Stimulated activated CD8-positive, alpha-beta memory T cell treated with anti-CD3 and anti-CD28 coated beads, Interleukin-15, amount 100 ng/mL, for 4 hours (primary cell): ENCODE measurements around the gene NOC2L.

Experiments
- DNase-seq, 2 donors: peaks; one replicate each; pipeline ENCODE4 v3.0.0-alpha.2; 2020; ENCODE audit warnings: low read depth in 2 of 2

Gene NOC2L

DNA sequence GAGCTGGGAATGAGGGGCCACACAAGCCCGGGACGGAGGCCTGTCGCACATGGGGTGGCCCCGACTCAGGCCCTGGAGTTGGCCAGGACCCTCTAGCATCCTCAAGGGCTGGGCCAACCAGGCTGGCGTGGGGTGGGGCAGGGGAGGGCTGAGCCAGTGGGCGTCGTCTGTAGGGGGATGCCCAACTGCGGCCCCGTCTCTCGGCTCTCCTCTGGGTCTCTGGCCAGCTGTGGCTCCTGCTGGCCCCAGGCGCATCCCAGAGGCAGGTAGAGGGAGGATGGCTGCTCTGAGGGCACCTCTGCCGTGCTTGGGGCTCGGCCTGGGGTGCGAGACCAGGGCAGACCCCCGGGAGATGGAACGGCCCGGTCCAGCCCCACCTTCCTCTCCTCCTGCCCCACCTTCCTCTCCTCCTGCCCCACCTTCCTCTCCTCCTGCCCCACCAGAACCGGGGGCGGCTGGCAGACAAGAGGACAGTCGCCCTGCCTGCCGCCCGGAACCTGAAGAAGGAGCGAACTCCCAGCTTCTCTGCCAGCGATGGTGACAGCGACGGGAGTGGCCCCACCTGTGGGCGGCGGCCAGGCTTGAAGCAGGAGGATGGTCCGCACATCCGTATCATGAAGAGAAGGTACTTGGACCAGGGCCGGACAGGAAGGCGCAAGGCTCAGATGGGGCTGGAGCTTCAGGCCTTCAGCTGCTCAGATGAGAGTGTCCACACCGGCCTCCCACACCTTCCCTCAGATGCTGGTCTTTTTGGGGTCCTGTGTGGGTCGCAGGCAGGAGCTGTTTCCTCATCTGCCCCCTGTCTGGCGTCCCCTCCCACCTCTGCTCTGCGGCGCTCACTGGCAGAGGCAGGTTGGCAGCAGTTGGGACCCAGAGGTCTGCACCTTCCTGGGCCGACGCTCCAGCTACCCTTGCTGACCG is 29.1 kb downstream of the NOC2L start:
- DNase-seq: no peak

DNA sequence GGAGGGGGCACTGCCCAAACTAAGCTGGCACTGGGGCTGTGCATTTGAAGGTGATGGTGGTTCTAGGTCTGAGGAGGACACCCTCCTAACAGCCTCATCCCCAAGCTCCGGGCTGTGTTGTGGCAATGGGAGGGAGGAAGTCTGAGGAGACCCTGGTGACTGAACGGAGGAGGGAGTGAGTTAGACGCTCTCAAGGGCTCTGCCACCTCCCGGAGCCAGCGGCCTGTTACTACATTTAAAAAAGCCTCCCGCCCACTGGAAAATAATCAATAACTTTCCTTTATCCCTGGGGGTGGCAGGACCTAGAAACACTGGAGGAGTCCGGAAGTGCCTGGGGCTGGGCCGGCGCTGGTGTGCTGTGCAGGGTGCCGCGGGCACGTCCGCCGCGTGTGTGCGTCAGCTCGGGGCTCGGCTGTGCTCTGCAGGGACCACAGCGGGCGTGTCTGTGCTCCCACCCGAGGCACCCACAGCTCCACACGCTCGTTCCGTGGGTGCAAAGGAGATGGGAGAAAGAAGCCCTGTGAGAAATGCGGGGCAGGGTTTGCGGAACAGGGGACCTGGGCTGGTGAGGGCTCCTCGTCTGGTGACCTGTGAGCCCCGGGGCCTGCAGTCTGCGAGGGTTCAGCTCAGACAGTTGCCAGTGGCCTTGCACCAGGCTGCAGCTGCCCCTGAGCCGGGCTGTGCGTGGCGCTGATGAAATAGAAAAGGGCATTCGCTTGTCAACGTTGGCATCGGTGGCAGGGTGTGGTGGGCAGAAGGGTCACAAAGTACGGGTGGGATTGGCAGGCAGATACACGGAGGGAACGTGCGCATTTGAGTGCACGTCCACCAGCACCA is 30.0 kb downstream of the NOC2L start:
- no peak for DNase-seq

DNA sequence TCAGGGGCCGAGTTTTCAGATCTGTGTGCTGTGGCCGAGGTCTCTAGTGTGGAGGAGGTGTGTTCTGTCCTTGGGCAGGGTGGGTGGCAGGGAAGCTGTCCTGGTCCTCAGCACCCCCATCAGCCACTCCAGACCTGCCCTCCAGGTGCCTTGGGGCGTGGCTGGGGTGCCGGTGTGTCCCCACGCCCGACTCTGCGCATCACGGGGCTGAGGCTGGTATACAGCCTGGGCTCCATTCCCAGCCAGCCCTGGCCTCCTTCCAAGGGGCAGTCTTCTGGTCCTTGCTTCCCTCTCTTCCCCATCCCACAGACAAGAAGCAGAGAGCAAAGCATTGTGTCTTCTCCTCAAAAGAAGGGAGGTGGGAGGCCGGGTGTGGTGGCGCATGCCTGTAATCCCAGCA is 31.3 kb downstream of the NOC2L start:
- no peak for DNase-seq

DNA sequence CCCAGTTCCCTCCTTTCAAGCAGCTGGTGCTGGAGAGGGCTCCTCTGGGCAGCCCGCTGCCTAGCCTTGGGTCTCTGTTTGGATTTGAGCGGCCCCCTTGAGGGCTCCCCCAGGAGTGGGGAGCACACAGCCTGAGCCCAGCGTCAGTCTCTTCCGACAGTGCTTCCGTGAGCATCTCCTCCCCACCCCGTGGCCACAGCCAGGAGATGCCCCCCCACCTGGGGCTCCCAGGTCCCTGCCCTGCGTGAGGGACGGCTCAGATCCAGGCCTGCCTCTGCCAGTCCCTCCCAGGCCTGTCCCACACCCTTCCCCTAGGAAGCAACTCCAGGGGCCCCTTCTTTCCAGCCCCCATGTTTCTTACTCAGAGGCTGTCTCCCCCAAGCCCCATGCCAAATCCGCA is 31.8 kb downstream of the NOC2L start:
- DNase-seq: no peak

DNA sequence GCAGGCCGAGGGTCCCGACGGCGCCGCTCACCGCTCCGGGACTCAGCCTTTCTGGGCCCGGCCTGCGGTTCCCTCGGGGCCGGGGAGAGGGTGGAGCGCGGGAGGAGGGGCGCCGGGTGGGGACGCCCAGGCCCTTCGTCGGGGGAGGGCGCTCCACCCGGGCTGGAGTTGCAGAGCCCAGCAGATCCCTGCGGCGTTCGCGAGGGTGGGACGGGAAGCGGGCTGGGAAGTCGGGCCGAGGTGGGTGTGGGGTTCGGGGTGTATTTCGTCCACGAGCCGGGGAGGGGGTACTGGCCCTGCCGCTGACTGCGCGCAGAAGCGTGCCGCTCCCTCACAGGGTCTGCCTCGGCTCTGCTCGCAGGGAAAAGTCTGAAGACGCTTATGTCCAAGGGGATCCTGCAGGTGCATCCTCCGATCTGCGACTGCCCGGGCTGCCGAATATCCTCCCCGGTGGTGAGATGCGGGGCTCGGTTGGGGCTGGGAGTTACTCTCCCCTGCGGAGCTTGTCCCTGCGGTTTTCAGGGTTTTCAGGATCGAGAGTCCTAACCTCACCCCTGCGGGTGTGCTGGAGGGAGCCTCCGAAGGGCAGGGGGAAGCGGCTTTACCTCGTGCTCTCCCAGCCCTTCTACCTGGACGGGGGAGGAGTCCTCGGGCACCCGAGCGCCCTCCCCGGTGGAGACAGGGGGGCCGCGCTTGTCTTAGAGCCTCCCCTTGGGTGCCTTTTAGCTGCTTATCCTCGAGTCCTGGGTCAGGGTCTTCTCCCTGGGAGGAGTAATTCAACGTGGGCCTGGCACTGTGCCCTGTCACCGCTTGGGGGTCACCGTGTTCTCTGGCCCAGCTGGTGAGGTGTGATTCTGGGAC is 33.3 kb downstream of the NOC2L start:
- DNase-seq: no peak

DNA sequence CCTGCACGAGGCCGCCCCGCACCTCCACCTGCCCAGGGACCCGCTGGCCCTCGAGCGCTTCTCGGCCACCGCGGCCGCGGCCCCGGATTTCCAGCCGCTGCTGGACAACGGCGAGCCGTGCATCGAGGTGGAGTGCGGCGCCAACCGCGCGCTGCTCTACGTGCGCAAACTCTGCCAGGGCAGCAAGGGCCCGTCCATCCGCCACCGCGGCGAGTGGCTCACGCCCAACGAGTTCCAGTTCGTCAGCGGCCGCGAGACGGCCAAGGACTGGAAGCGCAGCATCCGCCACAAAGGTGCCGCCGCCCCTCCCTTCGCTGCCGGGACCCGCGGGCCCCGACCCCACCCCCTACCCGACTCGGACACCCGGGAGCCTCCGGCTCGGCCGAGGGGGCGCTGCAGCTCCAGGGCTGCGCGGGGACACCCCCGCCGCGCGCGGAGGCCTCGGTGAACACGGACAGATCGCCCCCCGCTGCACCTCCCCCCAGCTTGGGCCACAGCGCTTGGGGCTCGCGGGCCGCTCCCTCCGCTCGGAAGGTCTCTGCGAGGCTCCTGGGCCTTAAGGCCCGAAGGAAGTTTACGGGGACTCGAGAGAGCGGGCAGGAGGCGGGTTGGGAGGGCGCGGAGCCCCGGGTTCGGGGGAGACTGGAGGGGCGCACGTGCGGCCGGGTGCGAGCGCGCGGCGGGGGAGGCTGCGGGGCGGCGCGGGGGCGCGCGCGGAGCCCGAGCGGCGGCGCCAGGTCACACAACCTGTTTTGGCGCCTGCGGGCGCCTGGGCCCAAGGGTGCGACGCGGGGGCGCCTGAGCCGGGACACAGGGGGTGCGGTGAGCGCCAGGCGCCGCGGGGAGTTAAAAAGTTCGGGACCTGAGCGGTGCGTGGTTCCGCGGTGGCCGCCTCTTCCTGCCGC is 34.1 kb downstream of the NOC2L start:
- no peak for DNase-seq

DNA sequence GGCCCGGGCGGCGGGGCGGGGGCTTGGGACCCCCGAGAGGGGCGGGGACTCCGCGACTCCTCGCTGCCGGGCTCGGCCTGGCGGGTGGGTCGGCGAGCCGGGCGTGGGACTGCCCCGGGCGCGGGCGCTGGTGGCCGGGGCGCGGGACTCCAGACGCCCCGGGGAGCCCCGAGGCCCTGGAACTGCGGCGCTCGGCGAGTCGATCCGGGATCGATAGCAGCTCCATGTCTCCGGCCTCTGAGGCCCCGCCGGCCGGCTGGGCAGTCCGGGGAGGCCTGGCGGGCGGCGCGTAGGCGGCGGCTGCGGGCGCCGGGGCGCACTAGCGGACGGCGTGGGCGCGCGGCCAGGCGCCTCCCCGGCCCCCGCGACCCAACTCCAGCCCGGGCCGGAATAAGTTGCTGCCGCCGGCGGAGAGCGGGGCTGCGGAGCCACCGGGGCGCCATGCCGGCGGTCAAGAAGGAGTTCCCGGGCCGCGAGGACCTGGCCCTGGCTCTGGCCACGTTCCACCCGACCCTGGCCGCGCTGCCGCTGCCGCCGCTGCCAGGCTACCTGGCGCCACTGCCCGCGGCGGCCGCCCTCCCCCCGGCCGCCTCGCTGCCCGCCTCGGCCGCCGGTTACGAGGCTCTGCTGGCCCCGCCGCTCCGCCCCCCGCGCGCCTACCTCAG is 34.9 kb downstream of the NOC2L start:
- DNase-seq: no peak

DNA sequence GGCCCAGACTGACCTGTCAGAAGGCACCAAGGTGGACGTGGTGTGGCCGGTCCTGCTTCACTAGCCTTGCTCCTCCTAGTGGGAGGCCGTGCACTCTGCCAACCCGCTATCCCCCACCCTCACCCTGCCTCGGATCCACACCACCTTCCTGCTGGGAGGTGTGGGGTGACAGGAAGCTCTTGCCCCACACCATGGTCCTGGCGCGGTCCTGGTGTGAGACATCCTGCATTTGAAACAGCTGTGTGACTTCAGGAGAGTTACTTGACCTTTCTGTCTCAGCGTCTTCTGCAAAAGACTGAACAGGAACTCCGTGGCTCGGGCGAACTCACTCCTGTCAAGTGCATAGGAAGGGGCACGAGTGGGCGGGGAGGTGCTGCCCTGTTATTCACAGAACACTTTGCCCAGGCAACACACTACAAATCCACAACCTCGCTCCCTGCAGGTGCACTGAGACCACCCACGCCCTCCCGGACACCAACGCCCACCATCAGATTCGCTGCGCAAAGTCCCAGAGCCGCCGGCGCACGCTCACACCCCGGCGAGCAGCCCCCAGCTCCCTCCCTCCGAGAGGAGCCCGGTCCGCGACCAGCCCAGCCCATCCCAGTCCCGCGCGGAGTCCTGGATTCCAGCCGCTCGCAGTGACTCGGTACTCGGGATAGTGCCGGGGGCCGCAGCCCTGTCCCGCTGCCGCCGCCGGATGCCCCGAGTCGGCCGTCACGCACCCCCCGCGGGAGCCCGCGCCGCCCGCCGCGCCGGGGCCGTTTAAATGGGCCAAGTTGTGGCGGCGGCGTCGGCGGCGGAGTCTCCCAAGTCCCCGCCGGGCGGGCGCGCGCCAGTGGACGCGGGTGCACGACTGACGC is 35.7 kb downstream of the NOC2L start, which contains the start of gene SAMD11:
SAMD11 (plus strand) TSS at position 793 of the 860 bp plus-strand sequence. CDS start 509 bp downstream, outside the sequence.
- DNase-seq: peak; percentile 21 to 29

DNA sequence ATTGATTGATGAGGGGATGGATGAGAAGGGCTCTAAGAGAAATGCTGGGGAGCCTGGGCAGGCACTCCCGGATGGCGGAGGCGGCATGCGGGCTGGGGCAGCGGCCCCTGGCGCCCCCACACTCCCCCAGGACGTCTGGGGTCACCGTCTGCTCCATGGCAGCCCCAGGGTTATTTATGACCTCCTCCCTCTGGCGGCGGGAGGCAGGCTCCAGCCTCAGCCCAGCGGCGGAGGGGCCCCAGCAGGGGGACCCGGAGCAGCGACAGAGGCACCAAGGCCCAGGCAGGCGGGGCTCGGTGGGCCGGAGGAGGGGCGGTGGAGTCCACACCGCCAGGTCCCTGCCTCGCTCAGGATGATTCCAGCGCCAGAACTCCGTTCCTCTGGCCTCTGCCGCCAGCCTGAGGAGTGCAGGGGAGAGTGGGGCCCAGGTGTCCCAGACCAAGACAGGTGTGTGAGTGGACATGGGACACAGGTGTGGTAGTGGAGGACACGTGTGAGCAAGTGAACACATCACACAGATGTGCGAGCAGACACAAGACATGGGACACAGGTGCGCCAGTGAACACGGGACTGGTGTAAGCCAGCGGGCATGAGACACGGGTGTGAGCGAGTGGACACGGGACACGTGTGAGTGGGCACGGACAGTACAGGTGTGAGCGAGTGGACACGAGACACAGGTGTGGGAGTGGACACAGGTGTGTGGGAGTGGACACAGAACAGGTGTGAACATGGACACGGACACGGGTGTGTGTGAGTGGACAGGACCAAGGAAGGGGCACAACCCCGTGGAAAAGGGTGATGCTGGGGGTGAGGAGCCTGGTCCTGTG is 37.8 kb downstream of the NOC2L start:
- DNase-seq: no peak

DNA sequence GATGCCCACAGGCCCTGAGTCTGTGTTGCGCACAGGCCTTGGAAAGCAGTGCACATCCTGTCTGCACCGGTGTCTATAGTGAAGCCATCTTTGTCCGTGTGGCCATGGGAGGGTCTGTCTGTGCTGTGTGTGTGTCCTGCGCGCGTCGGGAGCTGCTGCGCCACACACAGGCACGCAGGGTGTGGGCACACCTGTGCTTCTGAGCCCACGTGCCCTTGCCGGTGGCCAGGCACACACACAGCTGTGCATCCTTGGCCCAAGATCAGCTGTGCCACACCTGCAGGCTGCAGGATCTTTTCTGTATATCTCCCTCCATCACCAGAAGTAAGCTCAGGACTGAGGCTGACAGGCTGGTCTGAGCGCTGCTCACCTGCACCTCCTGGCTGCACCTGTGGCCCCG is 38.5 kb downstream of the NOC2L start:
- no peak for DNase-seq

DNA sequence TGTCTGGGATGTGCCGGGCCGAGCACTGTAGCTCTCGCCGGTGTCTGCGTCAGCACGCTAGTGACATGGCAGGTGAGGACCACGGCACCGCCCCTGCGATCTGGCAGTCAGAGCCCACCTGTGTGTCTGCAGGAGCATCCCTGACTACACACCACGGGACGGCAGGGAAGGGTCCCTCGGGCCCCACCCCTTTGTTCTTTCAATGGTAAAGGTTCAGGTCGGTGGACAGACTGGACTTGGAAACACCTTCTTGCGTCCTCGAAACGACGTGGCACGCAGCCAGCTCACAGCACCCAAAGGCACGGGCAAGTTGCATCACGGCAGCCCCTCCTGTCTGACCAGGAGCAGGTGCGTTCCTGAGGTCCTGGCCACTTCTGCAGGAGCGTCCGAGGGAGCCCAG is 39.0 kb downstream of the NOC2L start:
- DNase-seq: no peak

DNA sequence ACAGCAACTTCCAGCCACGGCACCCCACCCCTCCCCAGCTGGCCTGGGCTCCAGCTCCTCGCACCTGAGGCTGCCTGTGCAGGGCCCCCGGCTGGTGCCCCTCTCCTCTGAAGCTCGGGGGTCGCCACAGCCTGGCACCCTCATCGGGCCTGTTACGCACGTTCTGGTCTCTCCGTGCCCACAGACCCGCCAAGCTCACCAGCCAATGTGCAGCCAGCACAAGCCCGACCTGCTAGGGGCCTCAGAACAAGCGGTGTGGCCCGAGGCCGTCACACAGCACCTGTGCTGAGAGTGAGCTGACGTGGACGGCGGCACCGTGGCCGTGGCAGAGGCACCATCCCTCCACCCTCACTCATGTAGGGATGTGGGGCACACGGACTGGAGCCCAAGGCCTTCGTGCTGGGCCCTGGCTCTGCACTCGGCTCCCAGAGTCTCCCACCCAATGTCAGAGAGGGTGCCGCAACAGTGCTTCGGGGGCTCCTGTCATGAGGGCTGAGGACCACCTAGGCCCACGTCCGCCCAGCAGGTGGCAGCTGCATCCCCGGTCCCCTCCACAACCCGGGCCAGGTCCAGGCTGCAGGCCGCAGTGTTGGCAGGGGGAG is 39.7 kb downstream of the NOC2L start:
- DNase-seq: no peak

DNA sequence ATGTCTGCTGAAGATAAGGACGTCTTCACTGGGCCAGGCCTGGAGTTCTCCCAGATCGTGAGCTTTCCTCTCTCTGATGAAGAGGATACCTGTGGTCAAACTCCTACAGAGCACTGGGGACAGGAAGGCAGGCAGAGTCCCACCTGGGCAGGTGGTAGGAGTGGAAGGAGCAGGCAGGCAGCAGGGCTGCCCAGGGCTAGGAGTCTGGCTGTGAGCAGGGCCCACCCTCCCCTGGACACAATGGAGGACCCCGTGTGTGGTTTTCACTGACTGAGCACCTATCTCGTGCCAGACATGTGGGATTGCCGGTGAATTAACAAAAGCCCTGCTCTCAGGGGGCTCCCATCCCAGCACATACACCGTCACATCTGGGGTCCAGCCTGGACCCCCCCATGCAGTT is 40.2 kb downstream of the NOC2L start:
- no peak for DNase-seq

DNA sequence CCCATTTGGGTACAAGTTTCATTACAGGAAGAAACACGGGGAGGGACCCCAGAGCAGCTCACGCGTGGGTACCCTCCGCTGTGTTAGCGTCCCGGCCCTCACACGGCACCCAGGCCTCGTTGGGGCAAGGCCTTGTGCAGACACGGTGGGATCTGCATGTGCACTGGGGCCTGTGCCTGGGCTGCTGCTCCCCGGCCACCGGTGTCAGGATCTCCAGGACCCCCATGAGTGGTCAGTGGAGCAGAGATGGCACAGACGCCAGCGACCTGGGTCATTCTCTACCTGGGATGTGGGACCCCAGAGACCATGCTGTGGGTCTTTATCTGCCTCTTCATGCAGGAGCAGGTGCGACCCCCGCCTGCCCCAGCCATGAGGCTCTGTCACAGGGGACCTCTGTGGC is 40.7 kb downstream of the NOC2L start:
- no peak for DNase-seq

DNA sequence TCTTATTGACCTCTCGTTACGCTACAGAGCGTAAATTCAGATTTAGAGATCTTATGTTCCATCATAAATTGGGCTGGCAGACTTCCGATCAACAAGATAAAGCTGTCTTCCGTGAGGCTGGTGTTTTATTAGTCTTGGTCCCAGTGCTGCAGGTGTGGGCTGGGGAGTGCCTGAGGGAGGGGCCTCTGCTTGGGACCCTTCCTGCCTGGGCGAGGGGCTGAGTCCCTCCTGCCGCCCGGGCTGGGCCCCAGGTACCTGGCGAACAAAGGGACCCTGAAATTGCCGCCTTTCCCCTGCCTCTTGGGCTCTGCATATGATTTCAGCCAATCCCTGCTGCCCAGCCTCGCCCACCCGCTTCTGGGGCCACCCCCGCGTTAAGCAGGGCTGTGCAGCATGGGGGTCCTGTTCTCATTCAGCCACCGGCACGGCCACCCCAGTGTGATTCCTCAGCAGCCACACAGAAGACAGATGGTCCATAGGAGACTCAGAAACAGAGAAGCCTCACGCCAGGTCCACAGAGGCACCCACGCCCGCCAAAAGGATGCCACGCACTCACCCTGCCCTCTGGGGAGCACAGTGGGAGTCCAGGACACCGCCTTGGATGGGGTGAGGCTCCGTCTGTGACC is 41.5 kb downstream of the NOC2L start:
- DNase-seq: no peak

DNA sequence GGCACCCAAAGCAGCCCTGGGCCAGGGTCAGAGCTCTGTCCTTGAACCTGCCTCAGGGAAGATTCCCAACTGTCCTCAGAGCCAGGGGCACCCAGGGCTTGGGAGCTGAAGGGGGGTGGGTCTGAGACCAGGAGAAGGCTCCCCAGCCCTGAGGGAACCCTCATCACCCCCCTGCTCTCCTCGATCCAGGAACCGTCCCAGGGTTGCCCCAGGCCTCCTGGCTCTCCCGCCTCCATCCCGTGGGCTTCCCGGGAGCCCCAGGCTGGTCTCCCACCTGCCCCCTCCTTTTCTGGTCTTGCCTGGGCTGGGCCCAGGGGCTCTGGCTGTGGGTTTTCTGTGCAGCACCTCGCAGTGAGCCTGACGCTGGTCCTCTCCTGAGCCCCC is 42.0 kb downstream of the NOC2L start:
- DNase-seq: no peak
